ENCODE data around the gene STAT4. TPM values are rescaled to one million over a fixed set of nuclear protein-coding genes. Genes with fewer than 3 reads are reported as not detected.

STAT4 gene
- polyA plus RNA-seq, 1 donor (not counting 4 experiments of a cell fraction or from before 2014, with no cell fraction given): 2.0 TPM

- Histone ChIP-seq H3K27ac (ENCODE audit: control insufficient read depth, insufficient read depth, low read length) (no peak overlapping the region), H3K4me1 (ENCODE audit: control insufficient read depth, extremely low read depth, insufficient read depth, low read length) (no peaks in the 10 kb centered on the region), H3K4me2 (ENCODE audit: control insufficient read depth, extremely low read depth, insufficient read depth, low read depth, low read length) (no peak overlapping the region), H3K27me3 (ENCODE audit: control insufficient read depth, extremely low read depth, insufficient read depth, low read length) (no peaks in the 10 kb centered on the region), H3K79me2 (ENCODE audit: control insufficient read depth, insufficient read depth, low read length) (no peaks in the 10 kb centered on the region), H3K4me3 (ENCODE audit: control insufficient read depth in 2 of 3, extremely low read depth in 1 of 3, insufficient read depth in 2 of 3, low read depth in 1 of 3, low read length in 3 of 3) (no peak overlapping the region), H2AFZ (ENCODE audit: control insufficient read depth, low read length) (no peak overlapping the region), H3K9me3 (ENCODE audit: control insufficient read depth, low read depth, low read length) (no peaks in the 10 kb centered on the region), H3K9me1 (ENCODE audit: control insufficient read depth, extremely low read depth, insufficient read depth, low read length) (no peaks in the 10 kb centered on the region), H3K36me3 (ENCODE audit: control insufficient read depth in 2 of 2, extremely low read depth in 1 of 2, insufficient read depth in 2 of 2, low read length in 2 of 2) (no peaks in the 10 kb centered on the region), H4K20me1 (ENCODE audit: control insufficient read depth, extremely low read depth, insufficient read depth, low read length) (no peaks in the 10 kb centered on the region), H3K9ac (ENCODE audit: control insufficient read depth, extremely low read depth, insufficient read depth, low read length) (no peak overlapping the region)
- FAIRE-seq: no peak
- dilution Hi-C loops (cut with MboI; ENCODE audit: extremely low pct_ligation_motif_present, low sequenced_read_pairs): no loop called here
- DNase-seq (ENCODE audit: low read depth, low spot score): no peak
- TF ChIP-seq CTCF (optimal IDR thresholded peaks at IDR 0.05 in 1 of 3, IDR thresholded peaks at IDR 0.05 in 1 of 3, conservative IDR thresholded peaks at IDR 0.05 in 1 of 3; ENCODE audit: extremely low read depth in 1 of 3, insufficient read depth in 2 of 3, low read length in 3 of 3) (no peak), EZH2 (IDR thresholded peaks at IDR 0.05; ENCODE audit: low read length) (no peak)
Observed at GRCh38 chr2:191158747-191159146, 8.0 kb upstream of the STAT4 start.

GRCh38 chr2:191158193-191158592, 7.4 kb upstream of the STAT4 start:
- Histone ChIP-seq H3K27ac (ENCODE audit: control insufficient read depth, insufficient read depth, low read length) (no peak overlapping the region), H3K9me3 (ENCODE audit: control insufficient read depth, low read depth, low read length) (no peaks in the 10 kb centered on the region), H3K4me1 (ENCODE audit: control insufficient read depth, extremely low read depth, insufficient read depth, low read length) (no peaks in the 10 kb centered on the region), H3K79me2 (ENCODE audit: control insufficient read depth, insufficient read depth, low read length) (no peaks in the 10 kb centered on the region), H3K9ac (ENCODE audit: control insufficient read depth, extremely low read depth, insufficient read depth, low read length) (no peak overlapping the region), H3K4me3 (ENCODE audit: control insufficient read depth in 2 of 3, extremely low read depth in 1 of 3, insufficient read depth in 2 of 3, low read depth in 1 of 3, low read length in 3 of 3) (no peak overlapping the region), H2AFZ (ENCODE audit: control insufficient read depth, low read length) (no peak overlapping the region), H3K4me2 (ENCODE audit: control insufficient read depth, extremely low read depth, insufficient read depth, low read depth, low read length) (no peak overlapping the region), H3K9me1 (ENCODE audit: control insufficient read depth, extremely low read depth, insufficient read depth, low read length) (no peaks in the 10 kb centered on the region), H4K20me1 (ENCODE audit: control insufficient read depth, extremely low read depth, insufficient read depth, low read length) (no peaks in the 10 kb centered on the region), H3K36me3 (ENCODE audit: control insufficient read depth in 2 of 2, extremely low read depth in 1 of 2, insufficient read depth in 2 of 2, low read length in 2 of 2) (no peaks in the 10 kb centered on the region), H3K27me3 (ENCODE audit: control insufficient read depth, extremely low read depth, insufficient read depth, low read length) (no peaks in the 10 kb centered on the region)
- no peak for DNase-seq (ENCODE audit: low read depth, low spot score)
- FAIRE-seq: no peak
- dilution Hi-C loops (cut with MboI; ENCODE audit: extremely low pct_ligation_motif_present, low sequenced_read_pairs): no loop called here
- TF ChIP-seq CTCF (optimal IDR thresholded peaks at IDR 0.05 in 1 of 3, IDR thresholded peaks at IDR 0.05 in 1 of 3, conservative IDR thresholded peaks at IDR 0.05 in 1 of 3; ENCODE audit: extremely low read depth in 1 of 3, insufficient read depth in 2 of 3, low read length in 3 of 3): no peak
- TF ChIP-seq EZH2 (IDR thresholded peaks at IDR 0.05; ENCODE audit: low read length): no peak

All from keratinocyte (primary cell).